Lung (tissue), 12 donors: Measurements from ENCODE around the gene MPG. TPM values are rescaled to one million over a fixed set of nuclear protein-coding genes. Genes with fewer than 3 reads are reported as not detected.

ENCODE experiments used
- ATAC-seq: fragments of 200-7000 bp; cut with Tn5 transposase; one replicate; pipeline ENCODE4 v1.9.1; 2020; ENCODE audit warnings: moderate number of reproducible peaks; ENCODE audit not compliant: insufficient read depth, low FRiP score
- DNase-seq, 3 donors: peaks; one replicate each; pipeline ENCODE4 v3.0.0-alpha.2; 2013 to 2017
- H3K27ac ChIP-seq, 2 donors: one replicate each; pipeline ENCODE4 v1.5.1; 2013; ENCODE audit warnings: mild to moderate bottlenecking in 2 of 2, moderate library complexity in 2 of 2, control low read depth in 1 of 2, inconsistent platforms in 1 of 2, low read depth in 1 of 2, low read length in 1 of 2
- H3K27me3 ChIP-seq, 3 donors: one replicate each; pipeline ENCODE4 v1.5.1; 2013; ENCODE audit warnings: low read length in 2 of 3; ENCODE audit not compliant: control insufficient read depth in 3 of 3, insufficient read depth in 3 of 3
- H3K36me3 ChIP-seq, 4 donors: one replicate each; pipeline ENCODE4 v1.5.1; 2013; ENCODE audit warnings: low read length in 4 of 4, mild to moderate bottlenecking in 1 of 4, moderate library complexity in 1 of 4; ENCODE audit not compliant: control insufficient read depth in 4 of 4, insufficient read depth in 4 of 4
- H3K4me1 ChIP-seq, 5 donors: one replicate each; pipeline ENCODE4 v1.5.1; 2013; ENCODE audit warnings: low read length in 5 of 5, mild to moderate bottlenecking in 2 of 5, moderate library complexity in 1 of 5; ENCODE audit not compliant: control insufficient read depth in 5 of 5, insufficient read depth in 5 of 5
- H3K4me3 ChIP-seq: one replicate; pipeline ENCODE4 v1.5.1; 2013; ENCODE audit warnings: mild to moderate bottlenecking, control low read depth, moderate library complexity
- H3K9ac ChIP-seq, 2 donors: one replicate each; pipeline ENCODE4 v1.5.1; 2013; ENCODE audit warnings: low read length in 2 of 2, control low read depth in 1 of 2; ENCODE audit not compliant: insufficient read depth in 1 of 2
- H3K9me3 ChIP-seq, 4 donors: one replicate each; pipeline ENCODE4 v1.5.1; 2013; ENCODE audit warnings: low read length in 3 of 4, mild to moderate bottlenecking in 1 of 4, moderate library complexity in 1 of 4; ENCODE audit not compliant: control insufficient read depth in 4 of 4, insufficient read depth in 3 of 4
- WGBS, 2 donors: extraction: QIAGEN DNeasy Blood & Tissue Kit; methylation state at CpG; one replicate each; pipeline ENCODE4 v1.1.7; 2013; 5-methylcytosine and 5-hydroxymethylcytosine counted together
- polyA plus RNA-seq, 2 donors: library from polyadenylated mRNA; stranded (reverse); fragments of 200-250 nt; gene quantifications; one replicate each; pipeline ENCODE4 v1.2.1, GENCODE V29; 2013
- total RNA-seq, 2 donors: library from RNA; depleted of rRNA in 1 of 2; stranded (reverse); fragments of >200 nt in 1 of 2; gene quantifications; one replicate each; pipeline ENCODE4 v1.2.1, GENCODE V29; 2014 to 2021
- TF ChIP-seq, protein P1 (sequence below): IDR thresholded peaks from 2 replicates; pipeline ENCODE4 v1.5.1; 2012; ENCODE audit warnings: mild to moderate bottlenecking; ENCODE audit errors: control extremely low read depth, extremely low read depth
- donor health status: control.
- donor health status: control.
- donor health status: Bipolar disorder and iron deficiency.
- donor health status: healthy.
- donor health status: DM: yes; HTN: yes; CAD: no.

MPG gene
- total and polyA plus RNA-seq, 4 donors: 61.1 to 101 (median 79.6) TPM

DNA sequence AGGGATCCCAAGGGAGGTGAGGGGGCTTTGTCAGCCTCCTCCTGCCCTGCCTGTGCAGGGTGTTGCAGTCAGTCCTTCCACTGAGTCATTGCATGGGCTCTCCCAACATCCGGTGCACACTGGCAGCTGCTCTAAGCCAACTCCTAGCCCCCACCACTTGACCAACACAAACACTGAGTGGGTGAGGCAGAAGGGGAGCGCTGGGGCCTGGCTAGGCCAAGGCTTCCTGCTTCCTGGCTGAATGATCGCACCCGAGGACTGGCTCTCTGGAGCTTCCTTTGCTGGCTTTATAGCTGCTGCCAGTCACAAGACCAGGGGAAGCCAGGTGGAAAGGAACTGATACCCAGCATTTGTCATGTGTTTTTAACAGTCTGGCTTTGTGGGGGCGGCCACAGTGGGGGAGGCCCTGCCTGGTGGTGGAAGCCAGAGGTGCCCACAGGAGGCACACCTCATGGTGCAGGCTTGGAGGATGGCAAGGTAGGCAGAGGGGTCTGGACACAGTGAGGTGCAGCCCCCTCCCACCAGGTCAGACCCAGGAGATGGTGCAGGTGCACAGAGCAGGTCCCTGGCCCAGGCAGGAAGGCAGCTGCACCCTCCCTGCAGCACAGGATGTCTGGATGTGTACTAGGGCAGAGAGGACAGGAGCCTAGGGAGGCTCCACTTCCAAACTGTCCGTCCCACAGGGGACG is 6.8 kb downstream of the MPG start:
- peak; percentile 70 for ATAC-seq
- TF ChIP-seq, protein P1, sequence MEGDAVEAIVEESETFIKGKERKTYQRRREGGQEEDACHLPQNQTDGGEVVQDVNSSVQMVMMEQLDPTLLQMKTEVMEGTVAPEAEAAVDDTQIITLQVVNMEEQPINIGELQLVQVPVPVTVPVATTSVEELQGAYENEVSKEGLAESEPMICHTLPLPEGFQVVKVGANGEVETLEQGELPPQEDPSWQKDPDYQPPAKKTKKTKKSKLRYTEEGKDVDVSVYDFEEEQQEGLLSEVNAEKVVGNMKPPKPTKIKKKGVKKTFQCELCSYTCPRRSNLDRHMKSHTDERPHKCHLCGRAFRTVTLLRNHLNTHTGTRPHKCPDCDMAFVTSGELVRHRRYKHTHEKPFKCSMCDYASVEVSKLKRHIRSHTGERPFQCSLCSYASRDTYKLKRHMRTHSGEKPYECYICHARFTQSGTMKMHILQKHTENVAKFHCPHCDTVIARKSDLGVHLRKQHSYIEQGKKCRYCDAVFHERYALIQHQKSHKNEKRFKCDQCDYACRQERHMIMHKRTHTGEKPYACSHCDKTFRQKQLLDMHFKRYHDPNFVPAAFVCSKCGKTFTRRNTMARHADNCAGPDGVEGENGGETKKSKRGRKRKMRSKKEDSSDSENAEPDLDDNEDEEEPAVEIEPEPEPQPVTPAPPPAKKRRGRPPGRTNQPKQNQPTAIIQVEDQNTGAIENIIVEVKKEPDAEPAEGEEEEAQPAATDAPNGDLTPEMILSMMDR: no peak
- H3K27ac ChIP-seq: peak overlapping the region in 1 of 2 donors; percentile 87
- H3K4me1 ChIP-seq: peaks cover 0 to 23% (median 0%) of the 10 kb centered on the region in 5 donors
- 20 to 26% methylated on average over 7 of the region's 7 CpGs for WGBS, 2 donors
- H3K4me3 ChIP-seq: no peak overlapping the region
- no peaks in the 10 kb centered on the region for H3K27me3 ChIP-seq
- no peaks in the 10 kb centered on the region for H3K9me3 ChIP-seq
- peaks cover 0 to 50% (median 20%) of the 10 kb centered on the region in 4 donors for H3K36me3 ChIP-seq
- peak in 1 of 3 donors; percentile 54 for DNase-seq
- no peak overlapping the region for H3K9ac ChIP-seq

DNA sequence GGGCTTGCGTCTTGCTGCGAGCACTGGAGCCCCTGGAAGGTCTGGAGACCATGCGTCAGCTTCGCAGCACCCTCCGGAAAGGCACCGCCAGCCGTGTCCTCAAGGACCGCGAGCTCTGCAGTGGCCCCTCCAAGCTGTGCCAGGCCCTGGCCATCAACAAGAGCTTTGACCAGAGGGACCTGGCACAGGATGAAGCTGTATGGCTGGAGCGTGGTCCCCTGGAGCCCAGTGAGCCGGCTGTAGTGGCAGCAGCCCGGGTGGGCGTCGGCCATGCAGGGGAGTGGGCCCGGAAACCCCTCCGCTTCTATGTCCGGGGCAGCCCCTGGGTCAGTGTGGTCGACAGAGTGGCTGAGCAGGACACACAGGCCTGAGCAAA is 7.4 kb downstream of the MPG start:
- Histone ChIP-seq H3K27ac (peak overlapping the region in 1 of 2 donors; percentile 86), H3K4me1 (peaks cover 0 to 23% (median 0%) of the 10 kb centered on the region in 5 donors), H3K9me3 (no peaks in the 10 kb centered on the region), H3K9ac (no peak overlapping the region), H3K36me3 (peaks cover 0 to 53% (median 22%) of the 10 kb centered on the region in 4 donors), H3K27me3 (no peaks in the 10 kb centered on the region), H3K4me3 (no peak overlapping the region)
- ATAC-seq (no peak), DNase-seq (no peak)
- TF ChIP-seq, protein P1: no peak
- WGBS, 2 donors: 60 to 66% methylated on average over 18 of the region's 18 CpGs

DNA sequence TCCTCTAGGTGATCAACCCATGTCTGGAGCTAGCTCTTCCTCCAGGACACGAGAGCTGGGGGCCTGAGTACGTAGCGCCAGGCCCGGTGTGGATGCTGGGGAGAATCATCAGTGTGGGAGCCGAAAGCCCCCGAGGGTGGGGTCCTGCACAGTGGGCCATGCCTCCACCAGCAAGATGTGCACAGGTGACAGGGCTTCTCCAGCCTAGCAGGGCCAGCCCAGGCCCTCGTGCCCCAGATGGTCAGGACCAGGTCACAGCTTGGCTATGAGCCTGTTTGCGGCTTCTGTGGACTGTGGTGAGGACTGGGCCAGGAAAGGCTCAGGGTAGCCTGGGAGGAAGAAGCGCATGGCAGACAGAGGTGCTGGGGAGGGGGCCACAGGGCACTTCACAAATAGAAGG is 7.8 kb downstream of the MPG start:
- Histone ChIP-seq H3K27me3 (no peaks in the 10 kb centered on the region), H3K9ac (no peak overlapping the region), H3K4me3 (no peak overlapping the region), H3K27ac (peak overlapping the region in 1 of 2 donors; percentile 86), H3K9me3 (no peaks in the 10 kb centered on the region), H3K36me3 (peaks cover 0 to 53% (median 23%) of the 10 kb centered on the region in 4 donors), H3K4me1 (peaks cover 0 to 23% (median 0%) of the 10 kb centered on the region in 5 donors)
- 67 to 75% methylated on average over 9 of the region's 9 CpGs for WGBS, 2 donors
- no peak for DNase-seq
- TF ChIP-seq, protein P1: no peak
- no peak for ATAC-seq
